Measurements from ENCODE around the gene AKIRIN1. TPM values are rescaled to one million over a fixed set of nuclear protein-coding genes. Genes with fewer than 3 reads are reported as not detected.

The AKIRIN1 gene
- total RNA-seq, 1 experiment from 2014 or later = 38.0 TPM

Other genes with a start within 250 kb of the AKIRIN1 start
- 19.2 and 24.2 TPM in 2 replicates for gene RRAGC, start 131.5 kb upstream of the AKIRIN1 start, total RNA-seq (2014; rRNA removed; shearing (Covaris generic); ENCODE audit: low replicate concordance)
- 13.9 and 27.5 TPM in 2 replicates for gene MYCBP, start 117.9 kb upstream of the AKIRIN1 start, total RNA-seq (2014; rRNA removed; shearing (Covaris generic); ENCODE audit: low replicate concordance)
- gene GJA9, start 109.7 kb upstream of the AKIRIN1 start, total RNA-seq (2014; rRNA removed; shearing (Covaris generic); ENCODE audit: low replicate concordance) = not detected in 2 replicates
- 1.2 and 2.7 TPM in 2 replicates for gene RHBDL2, start 49.4 kb upstream of the AKIRIN1 start, total RNA-seq (2014; rRNA removed; shearing (Covaris generic); ENCODE audit: low replicate concordance)
- gene NDUFS5, start 35.1 kb downstream of the AKIRIN1 start, total RNA-seq (2014; rRNA removed; shearing (Covaris generic); ENCODE audit: low replicate concordance) = 693 and 857 TPM in 2 replicates
- 34.7 and 51.1 TPM in 2 replicates for gene MACF1, start 213.4 kb downstream of the AKIRIN1 start, total RNA-seq (2014; rRNA removed; shearing (Covaris generic); ENCODE audit: low replicate concordance)